ENCODE data around the gene SMARCD1.

DNA sequence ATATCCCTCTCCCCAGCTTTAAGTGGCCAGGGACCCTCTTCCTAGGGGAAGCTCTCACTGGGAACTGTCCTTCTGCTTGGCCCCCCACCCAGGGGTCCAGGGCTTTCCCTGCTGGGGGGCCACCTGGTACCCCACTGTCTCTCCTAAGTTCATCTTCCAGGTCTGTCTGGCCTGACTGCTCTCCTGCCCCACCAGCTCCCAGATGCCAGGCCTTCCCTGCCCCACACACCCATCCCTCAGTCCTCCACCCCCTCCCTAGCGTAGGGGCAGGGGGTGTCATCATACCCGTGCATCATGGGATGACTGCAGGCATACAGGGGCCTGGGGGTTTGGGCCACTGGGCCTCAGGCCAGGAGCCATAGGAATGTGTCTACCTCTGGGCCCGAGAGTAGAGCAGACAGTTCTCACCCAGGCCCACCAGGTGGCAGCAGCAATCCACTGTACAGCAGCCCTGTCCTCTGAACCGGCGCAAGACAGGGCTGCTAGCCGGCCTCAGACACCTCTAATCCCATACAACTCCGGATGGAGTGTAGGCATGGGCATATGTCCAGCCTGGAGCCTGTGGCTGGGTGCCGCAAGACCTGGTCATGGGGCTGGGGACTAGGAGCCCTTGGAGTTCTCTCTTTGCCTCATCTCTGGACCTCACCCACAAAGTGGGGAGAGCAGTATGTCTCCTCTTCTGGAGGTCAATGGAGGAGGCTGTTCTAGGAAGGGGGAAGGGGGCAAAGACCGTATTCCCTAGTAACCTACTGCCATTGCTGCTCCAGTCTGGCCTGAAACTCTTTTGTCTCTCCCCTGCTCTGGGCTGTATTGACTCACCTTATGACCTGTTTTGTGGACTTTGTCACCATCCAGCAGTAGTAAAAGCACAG, 10.0 kb upstream of the SMARCD1 start:
- no peak for TF ChIP-seq EP300 (IDR thresholded peaks at IDR 0.05)
- TF ChIP-seq, protein P1, sequence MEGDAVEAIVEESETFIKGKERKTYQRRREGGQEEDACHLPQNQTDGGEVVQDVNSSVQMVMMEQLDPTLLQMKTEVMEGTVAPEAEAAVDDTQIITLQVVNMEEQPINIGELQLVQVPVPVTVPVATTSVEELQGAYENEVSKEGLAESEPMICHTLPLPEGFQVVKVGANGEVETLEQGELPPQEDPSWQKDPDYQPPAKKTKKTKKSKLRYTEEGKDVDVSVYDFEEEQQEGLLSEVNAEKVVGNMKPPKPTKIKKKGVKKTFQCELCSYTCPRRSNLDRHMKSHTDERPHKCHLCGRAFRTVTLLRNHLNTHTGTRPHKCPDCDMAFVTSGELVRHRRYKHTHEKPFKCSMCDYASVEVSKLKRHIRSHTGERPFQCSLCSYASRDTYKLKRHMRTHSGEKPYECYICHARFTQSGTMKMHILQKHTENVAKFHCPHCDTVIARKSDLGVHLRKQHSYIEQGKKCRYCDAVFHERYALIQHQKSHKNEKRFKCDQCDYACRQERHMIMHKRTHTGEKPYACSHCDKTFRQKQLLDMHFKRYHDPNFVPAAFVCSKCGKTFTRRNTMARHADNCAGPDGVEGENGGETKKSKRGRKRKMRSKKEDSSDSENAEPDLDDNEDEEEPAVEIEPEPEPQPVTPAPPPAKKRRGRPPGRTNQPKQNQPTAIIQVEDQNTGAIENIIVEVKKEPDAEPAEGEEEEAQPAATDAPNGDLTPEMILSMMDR (IDR thresholded peaks at IDR 0.05), result peak in 5 of 7 experiments; percentile 89 to 95 (median 93)
- TF ChIP-seq POLR2AphosphoS5 (IDR thresholded peaks at IDR 0.05), result peak in 1 of 3 donors; percentile 49
- no peak for TF ChIP-seq POLR2A (IDR thresholded peaks at IDR 0.05)
